HepG2 (cell line): Measurements from ENCODE around the gene OR8K1.

ENCODE experiments used
- AKAP8 ChIP-seq: sonication (generic); formaldehyde crosslinking; IDR thresholded peaks from 2 replicates; pipeline ENCODE4 v1.5.1; 2020; ENCODE audit warnings: mild to moderate bottlenecking, missing genetic modification reagents
- ARNTL ChIP-seq: sonication (generic); formaldehyde crosslinking; IDR thresholded peaks from 2 replicates; pipeline ENCODE4 v1.4.0; 2020; ENCODE audit warnings: mild to moderate bottlenecking, missing genetic modification reagents
- PBX3 ChIP-seq: sonication (generic); formaldehyde crosslinking; IDR thresholded peaks from 2 replicates; pipeline ENCODE4 v1.8.1; 2023; ENCODE audit warnings: missing genetic modification reagents, inconsistent platforms, borderline replicate concordance
- PHF8 ChIP-seq: sonication (generic); formaldehyde crosslinking; IDR thresholded peaks from 2 replicates; pipeline ENCODE4 v1.5.0; 2020; ENCODE audit warnings: missing genetic modification reagents
- POLR2A ChIP-seq, 2 experiments: IDR thresholded peaks; 2 replicates each; pipeline ENCODE4 v1.6.1; 2011; ENCODE audit warnings: low read depth in 2 of 2, low read length in 2 of 2, mild to moderate bottlenecking in 1 of 2, moderate library complexity in 1 of 2; ENCODE audit not compliant: insufficient read depth in 1 of 2
- POLR2AphosphoS5 ChIP-seq: IDR thresholded peaks from 2 replicates; pipeline ENCODE4 v1.6.1; 2012; ENCODE audit warnings: low read depth, low read length
- RFX3 ChIP-seq: IDR thresholded peaks from 2 replicates; pipeline ENCODE4 v1.6.1; 2016; ENCODE audit warnings: missing biosample characterization, missing genetic modification reagents
- SRF ChIP-seq: IDR thresholded peaks from 2 replicates; pipeline ENCODE4 v1.6.1; 2011; ENCODE audit warnings: mild to moderate bottlenecking, low read depth, low read length, moderate library complexity
- U2AF2 ChIP-seq: fragments of 200-400 bp; formaldehyde crosslinking; IDR thresholded peaks from 2 replicates; pipeline ENCODE4 v1.6.1; 2017; ENCODE audit warnings: low read depth, mild to moderate bottlenecking, low read length
- ZBTB7A ChIP-seq: sonication (generic); formaldehyde crosslinking; IDR thresholded peaks from 2 replicates; pipeline ENCODE4 v1.8.0; 2022; ENCODE audit warnings: mild to moderate bottlenecking, missing genetic modification reagents
- ZNF512 ChIP-seq: sonication (generic); formaldehyde crosslinking; IDR thresholded peaks from 2 replicates; pipeline ENCODE4 v1.4.0; 2020; ENCODE audit warnings: mild to moderate bottlenecking, missing genetic modification reagents

- TF ChIP-seq SRF = no peak
- no peak for TF ChIP-seq ZBTB7A (CRISPR knock-in tag)
- TF ChIP-seq U2AF2 = no peak
- TF ChIP-seq POLR2A (IDR thresholded peaks at IDR 0.05; ENCODE audit: insufficient read depth in 1 of 2, low read depth in 2 of 2, low read length in 2 of 2) = no peak
- no peak for TF ChIP-seq ZNF512 (CRISPR knock-in tag)
- no peak for TF ChIP-seq ARNTL (CRISPR knock-in tag)
- TF ChIP-seq PBX3 (CRISPR knock-in tag) = no peak
- no peak for TF ChIP-seq RFX3 (CRISPR knock-in tag)
- TF ChIP-seq PHF8 (CRISPR knock-in tag) = no peak
- no peak for TF ChIP-seq AKAP8
- TF ChIP-seq POLR2AphosphoS5 = no peak
Measured at GRCh38 chr11:56296898-56297297, 48.9 kb upstream of the OR8K1 start.
